Progenitor cell of endocrine pancreas (in vitro differentiated cells): ENCODE results near the gene PRELP. TPM values are rescaled to one million over a fixed set of nuclear protein-coding genes. Genes with fewer than 3 reads are reported as not detected.

Experiments
- DNase-seq: peaks from one replicate; pipeline ENCODE4 v3.0.0; 2021; ENCODE audit warnings: low spot score; ENCODE audit not compliant: unreplicated experiment
- H3K27ac Mint-ChIP-seq: 2 replicates; pipeline ENCODE4 v1.8.0; 2021; ENCODE audit warnings: mild to moderate bottlenecking, moderate library complexity, mixed read lengths
- H3K27me3 Mint-ChIP-seq: 2 replicates; pipeline ENCODE4 v1.8.0; 2021; ENCODE audit warnings: mixed read lengths
- H3K36me3 Mint-ChIP-seq: 2 replicates; pipeline ENCODE4 v1.8.0; 2022; ENCODE audit warnings: mixed read lengths; ENCODE audit not compliant: insufficient read depth
- H3K4me1 Mint-ChIP-seq: 2 replicates; pipeline ENCODE4 v1.8.0; 2021; ENCODE audit warnings: low read depth, mixed read lengths
- H3K4me3 Mint-ChIP-seq: 2 replicates; pipeline ENCODE4 v1.8.0; 2021; ENCODE audit warnings: low read depth, mild to moderate bottlenecking, moderate library complexity, mixed read lengths
- H3K9me3 Mint-ChIP-seq: 2 replicates; pipeline ENCODE4 v1.8.0; 2021; ENCODE audit warnings: low read depth, mixed read lengths
- total RNA-seq: library from RNA; stranded (reverse); gene quantifications from 2 replicates; pipeline ENCODE4 v1.2.1, GENCODE V29; 2021
- TF ChIP-seq, protein P1 (sequence below): fragments of 200-600 bp; sonication (generic); IDR thresholded peaks from one replicate; pipeline ENCODE4 v1.5.0; 2021; ENCODE audit warnings: antibody characterized with exemption, mild to moderate bottlenecking; ENCODE audit not compliant: unreplicated experiment

Gene PRELP
- total RNA-seq, 1 donor from 2014 or later, result 0.14 TPM

DNA sequence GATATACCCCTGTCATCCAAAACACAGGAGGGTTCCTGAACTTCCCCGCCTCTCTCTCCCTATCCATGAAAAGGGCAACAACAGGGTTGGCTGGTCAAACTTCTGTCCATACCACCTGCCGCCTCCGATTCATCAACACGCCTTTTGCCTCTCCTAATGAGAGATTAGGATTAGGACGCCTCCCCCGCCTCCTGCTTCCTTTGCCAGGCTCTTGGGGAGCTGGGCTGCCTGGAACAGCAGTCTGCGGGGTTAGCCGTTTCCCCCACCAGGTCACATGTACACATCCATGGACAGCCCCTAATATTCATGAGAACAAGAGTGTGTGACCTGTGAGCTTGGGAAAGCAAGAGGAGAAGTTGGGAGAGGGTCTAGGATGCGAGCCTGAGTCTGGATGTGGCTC lies 16.1 kb downstream of the PRELP start:
- Mint-ChIP-seq H3K27me3 (peaks cover 18% of the 10 kb centered on the region), H3K27ac (no peak overlapping the region), H3K9me3 (no peaks in the 10 kb centered on the region), H3K4me1 (peaks cover 2% of the 10 kb centered on the region), H3K36me3 (no peaks in the 10 kb centered on the region), H3K4me3 (no peak overlapping the region)
- no peak for DNase-seq
- TF ChIP-seq, protein P1, sequence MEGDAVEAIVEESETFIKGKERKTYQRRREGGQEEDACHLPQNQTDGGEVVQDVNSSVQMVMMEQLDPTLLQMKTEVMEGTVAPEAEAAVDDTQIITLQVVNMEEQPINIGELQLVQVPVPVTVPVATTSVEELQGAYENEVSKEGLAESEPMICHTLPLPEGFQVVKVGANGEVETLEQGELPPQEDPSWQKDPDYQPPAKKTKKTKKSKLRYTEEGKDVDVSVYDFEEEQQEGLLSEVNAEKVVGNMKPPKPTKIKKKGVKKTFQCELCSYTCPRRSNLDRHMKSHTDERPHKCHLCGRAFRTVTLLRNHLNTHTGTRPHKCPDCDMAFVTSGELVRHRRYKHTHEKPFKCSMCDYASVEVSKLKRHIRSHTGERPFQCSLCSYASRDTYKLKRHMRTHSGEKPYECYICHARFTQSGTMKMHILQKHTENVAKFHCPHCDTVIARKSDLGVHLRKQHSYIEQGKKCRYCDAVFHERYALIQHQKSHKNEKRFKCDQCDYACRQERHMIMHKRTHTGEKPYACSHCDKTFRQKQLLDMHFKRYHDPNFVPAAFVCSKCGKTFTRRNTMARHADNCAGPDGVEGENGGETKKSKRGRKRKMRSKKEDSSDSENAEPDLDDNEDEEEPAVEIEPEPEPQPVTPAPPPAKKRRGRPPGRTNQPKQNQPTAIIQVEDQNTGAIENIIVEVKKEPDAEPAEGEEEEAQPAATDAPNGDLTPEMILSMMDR, result no peak

DNA sequence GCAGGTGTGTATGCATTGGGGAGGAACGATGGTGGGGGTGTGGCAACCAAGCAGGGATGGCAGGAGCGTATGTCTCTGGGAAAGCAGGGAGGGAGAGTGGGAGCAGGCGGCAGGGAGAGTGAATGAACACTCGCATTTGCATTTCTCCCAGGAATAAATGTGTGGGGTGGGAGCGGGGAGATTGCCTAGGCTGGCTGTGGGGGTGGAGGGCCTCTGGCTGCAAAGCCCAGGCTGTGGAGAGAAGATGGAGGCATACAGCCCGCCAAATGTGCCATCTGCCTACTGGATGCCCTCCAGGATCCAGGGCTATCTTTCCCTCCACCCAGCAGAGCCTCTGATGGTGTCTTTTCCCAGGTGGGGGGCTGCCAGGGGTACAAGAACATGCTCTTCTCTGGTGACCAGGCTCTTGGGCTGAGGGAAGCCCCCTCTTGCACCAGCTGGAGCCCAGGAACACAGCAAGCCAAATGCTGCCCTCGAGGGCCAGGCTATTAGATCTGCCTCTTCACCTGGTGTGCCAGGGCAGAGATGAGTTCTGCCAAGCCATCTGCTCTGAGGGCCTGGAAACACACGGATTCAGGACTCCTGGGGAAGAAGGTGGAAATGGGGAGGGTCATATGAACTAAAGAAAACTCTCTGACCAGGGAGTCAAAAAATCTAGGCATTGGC lies 16.6 kb downstream of the PRELP start:
- H3K9me3 Mint-ChIP-seq, result no peaks in the 10 kb centered on the region
- H3K27me3 Mint-ChIP-seq, result peaks cover 22% of the 10 kb centered on the region
- no peak for DNase-seq
- TF ChIP-seq, protein P1, result no peak
- no peak overlapping the region for H3K27ac Mint-ChIP-seq
- H3K4me3 Mint-ChIP-seq, result no peak overlapping the region
- no peaks in the 10 kb centered on the region for H3K36me3 Mint-ChIP-seq
- H3K4me1 Mint-ChIP-seq, result peaks cover under 1% of the 10 kb centered on the region

DNA sequence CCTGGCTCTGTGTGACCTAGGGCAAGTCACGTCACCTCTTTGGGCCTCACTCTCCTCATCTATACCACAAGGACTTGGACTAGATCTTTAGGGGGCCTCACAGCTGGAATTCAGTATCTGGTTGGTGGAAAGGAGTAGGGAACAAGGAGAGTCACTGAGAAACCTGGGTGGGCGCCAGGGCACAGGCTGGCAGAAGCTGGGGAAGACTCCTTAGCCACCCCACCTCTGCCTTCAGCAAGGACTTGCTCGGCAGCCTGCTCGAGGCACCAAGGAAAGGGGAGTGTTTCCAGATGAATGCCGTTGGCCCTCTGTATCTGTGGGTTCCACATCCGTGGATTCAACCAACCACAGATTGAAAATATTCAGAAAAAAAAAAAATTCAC lies 17.1 kb downstream of the PRELP start:
- TF ChIP-seq, protein P1, result no peak
- no peak overlapping the region for H3K27ac Mint-ChIP-seq
- H3K9me3 Mint-ChIP-seq, result no peaks in the 10 kb centered on the region
- no peak for DNase-seq
- peaks cover 22% of the 10 kb centered on the region for H3K27me3 Mint-ChIP-seq
- no peaks in the 10 kb centered on the region for H3K4me1 Mint-ChIP-seq
- no peaks in the 10 kb centered on the region for H3K36me3 Mint-ChIP-seq
- H3K4me3 Mint-ChIP-seq, result no peak overlapping the region

DNA sequence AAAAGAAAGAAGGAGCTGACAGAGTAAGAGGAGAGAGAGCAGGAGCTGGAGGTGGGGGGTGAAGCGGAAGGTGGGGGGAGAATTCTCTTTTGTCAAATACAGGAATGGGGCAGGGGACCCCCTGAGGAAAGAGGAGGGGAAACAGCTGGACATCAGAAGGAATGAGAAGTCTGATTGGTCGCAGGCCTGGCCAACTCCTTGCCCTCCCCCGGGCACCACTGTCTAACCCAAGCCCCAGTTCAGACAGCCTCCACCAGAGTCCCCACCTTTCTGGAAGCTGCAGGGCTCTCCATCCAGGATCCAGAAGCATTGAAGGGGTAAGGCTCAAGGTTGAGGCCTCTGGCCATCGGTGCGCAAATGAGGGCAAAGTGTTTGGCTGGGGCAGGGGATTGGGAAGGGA lies 18.3 kb downstream of the PRELP start, which contains the start of gene OPTC:
TSS of gene OPTC (plus strand) at position 253 of the 400 bp plus-strand sequence. CDS start 1,853 bp downstream, outside the sequence.
- TF ChIP-seq, protein P1, result no peak
- Mint-ChIP-seq H3K27me3 (peaks cover 22% of the 10 kb centered on the region), H3K36me3 (no peaks in the 10 kb centered on the region), H3K27ac (no peak within 1 kb of the TSS), H3K4me3 (no peak within 1 kb of the TSS), H3K9me3 (no peaks in the 10 kb centered on the region), H3K4me1 (no peaks in the 10 kb centered on the region)
- no peak for DNase-seq

DNA sequence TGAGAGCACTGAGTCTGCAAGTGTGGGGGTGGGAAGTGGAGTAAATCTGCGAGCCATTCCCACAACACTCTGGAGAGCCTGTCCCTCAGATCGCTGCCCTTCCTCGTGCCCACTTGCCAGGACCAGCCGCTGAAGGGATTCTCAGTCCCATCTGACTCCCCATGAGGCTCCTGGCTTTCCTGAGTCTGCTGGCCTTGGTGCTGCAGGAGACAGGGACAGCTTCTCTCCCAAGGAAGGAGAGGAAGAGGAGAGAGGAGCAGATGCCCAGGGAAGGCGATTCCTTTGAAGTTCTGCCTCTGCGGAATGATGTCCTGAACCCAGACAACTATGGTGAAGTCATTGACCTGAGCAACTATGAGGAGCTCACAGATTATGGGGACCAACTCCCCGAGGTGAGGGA lies 20.2 kb downstream of the PRELP start:
- no peak for DNase-seq

More for the DNA sequence above, 20.2 kb downstream of the PRELP start:
- Mint-ChIP-seq H3K27me3 (peaks cover 22% of the 10 kb centered on the region), H3K4me1 (no peaks in the 10 kb centered on the region), H3K9me3 (no peaks in the 10 kb centered on the region), H3K27ac (no peak overlapping the region), H3K36me3 (no peaks in the 10 kb centered on the region), H3K4me3 (no peak overlapping the region)
- TF ChIP-seq, protein P1, result no peak
